HG03103 (cell line): Measurements from ENCODE around the gene FAM72B.
"Not testable (repeated sequence)": the region's sequence is repeated elsewhere in the genome, so short reads cannot be mapped to it uniquely, and the experiment has no call there.

Source experiments
- ATAC-seq: cut with Tn5 transposase; IDR thresholded peaks from one replicate; pipeline ENCODE4 v1.9.1; 2021; ENCODE audit warnings: low read depth; ENCODE audit not compliant: unreplicated experiment

Gene FAM72B

GRCh38 chr1:121200985-121201981 is 17.1 kb upstream of the FAM72B start:
- ATAC-seq: not testable (repeated sequence)

DNA sequence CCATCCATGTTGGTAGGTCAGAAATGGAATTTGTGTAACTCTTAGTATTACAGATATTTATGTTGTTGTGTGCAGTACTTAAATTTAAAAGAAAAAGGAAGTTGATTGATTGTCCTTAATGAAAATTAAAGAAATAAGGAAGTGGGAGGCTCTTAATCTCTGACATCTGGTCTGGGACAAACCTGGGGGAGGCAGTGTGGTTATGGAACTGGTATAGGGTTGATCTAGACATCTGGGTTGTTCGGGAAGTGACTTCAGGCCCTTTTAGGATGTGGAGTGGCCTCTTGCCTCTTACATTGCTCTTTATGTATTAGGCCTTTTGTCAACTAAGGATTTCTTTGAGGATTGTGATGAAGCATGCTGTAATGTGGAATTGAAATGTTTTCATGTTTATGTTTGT is 16.1 kb upstream of the FAM72B start:
- not testable (repeated sequence) for ATAC-seq

GRCh38 chr1:121199763-121200162 is 15.6 kb upstream of the FAM72B start:
- ATAC-seq: not testable (repeated sequence)

- ATAC-seq: not testable (repeated sequence)
Measured at GRCh38 chr1:121197095-121197882, 13.1 kb upstream of the FAM72B start.

GRCh38 chr1:121192512-121192911 is 8.4 kb upstream of the FAM72B start:
- ATAC-seq: not testable (repeated sequence)

DNA sequence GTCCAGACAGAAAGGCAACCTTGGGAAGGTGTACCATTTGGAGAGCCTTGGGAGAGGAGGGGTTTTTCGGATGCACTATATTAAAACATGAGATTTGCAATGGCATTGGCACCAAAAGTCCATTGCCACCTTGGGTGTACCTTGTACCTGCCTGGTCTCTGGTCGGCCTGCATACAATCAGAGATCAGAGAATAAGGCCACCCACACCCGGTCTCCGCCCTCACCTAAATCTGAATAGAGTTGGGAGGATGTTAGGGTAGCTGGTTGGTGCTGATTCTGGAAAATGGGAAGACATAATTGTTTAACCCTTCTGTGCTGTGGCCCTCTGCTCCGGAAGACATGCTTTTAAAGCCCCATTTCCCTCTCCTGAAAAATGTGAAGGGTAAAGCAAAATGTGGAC is 3.8 kb upstream of the FAM72B start:
- ATAC-seq: not testable (repeated sequence)

DNA sequence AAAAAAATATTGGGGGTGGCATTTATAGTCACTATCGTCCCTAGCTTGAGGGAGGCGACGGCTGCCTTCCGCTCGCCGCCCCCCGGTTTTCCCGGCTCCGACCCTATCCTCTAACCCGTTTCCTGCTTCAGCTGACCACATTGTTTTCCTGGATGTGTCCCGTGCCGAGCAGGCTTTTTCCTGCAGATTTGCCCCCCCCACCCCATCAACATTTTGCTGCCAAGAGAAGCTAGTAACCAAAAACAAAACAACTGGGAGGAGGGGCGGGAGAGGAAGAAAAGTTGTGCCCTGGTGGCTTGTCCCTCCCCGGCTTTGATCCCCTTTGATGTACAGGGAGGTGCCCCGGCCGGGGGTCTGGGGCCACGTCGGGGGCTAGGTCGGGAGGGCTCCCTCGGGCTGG is 2.1 kb upstream of the FAM72B start:
- not testable (repeated sequence) for ATAC-seq

DNA sequence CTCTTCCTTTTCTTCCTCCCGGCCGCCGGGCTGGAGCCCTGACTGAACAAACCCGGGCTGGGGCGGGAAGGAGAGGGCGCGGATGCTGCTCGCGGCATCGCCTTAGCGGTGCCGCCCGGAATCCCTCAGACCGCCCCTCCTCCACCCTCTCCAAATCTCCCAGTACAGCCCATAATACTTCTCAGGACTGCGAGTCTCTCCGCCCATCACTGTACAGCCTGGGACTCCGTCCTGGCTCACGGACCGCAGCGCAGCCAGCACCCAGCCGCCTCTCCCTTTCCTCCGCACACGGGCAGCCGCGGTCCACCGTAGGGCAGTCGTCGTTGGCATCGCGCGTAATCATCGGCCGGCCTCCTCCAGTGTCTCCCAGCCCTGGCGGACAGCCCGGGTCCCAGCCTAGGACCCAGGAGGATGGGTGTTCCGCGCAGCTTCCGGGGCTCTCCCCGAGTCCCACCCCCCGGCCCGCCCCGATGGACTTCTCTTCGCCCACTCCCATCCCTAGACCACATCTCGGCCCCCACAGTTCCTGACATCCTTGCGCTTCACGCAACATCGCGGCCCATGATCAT is 1.1 kb upstream of the FAM72B start:
- not testable (repeated sequence) for ATAC-seq

GRCh38 chr1:121183867-121184266 is 273 bp downstream of the FAM72B start:
- not testable (repeated sequence) for ATAC-seq

DNA sequence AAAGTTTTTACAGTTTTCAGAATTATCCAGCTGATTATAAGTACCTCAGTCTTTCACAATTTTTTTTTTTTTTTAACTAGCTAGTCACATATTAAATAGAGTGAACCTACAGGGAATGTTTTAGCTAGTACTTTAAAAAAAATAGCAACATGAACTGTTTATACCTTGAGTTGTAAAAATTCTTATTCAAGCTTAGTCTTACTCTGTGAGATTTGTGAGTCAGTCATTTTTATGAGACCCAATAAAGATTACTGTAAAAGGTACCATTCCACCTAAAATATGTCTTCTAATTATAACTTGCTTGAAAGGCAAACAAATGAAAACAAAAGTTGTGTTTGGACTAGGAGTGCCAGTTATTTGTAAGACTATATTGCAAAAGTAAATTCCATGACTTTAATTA is 5.9 kb downstream of the FAM72B start:
- ATAC-seq: not testable (repeated sequence)

DNA sequence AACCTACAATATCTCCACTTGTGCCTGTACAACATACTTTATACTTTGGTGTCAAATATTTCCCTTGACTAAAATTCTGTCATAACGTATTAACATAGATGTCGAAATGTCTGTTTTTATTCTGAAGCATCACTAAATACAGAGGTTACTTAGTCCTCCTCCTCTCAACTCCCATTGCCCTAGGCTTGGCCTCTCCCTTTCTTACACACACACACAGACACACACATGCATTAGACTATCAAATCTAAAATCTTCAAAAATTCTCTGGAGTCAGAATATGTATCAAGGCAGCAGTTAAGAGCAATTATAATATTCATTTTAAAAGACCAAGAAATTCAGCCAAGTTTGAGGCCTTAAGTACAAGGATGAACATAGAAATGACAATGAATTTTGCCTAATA is 7.5 kb downstream of the FAM72B start:
- not testable (repeated sequence) for ATAC-seq

GRCh38 chr1:121168152-121168668 is 15.9 kb downstream of the FAM72B start:
- not testable (repeated sequence) for ATAC-seq

- ATAC-seq: not testable (repeated sequence)
Measured at GRCh38 chr1:121167225-121167738, 16.9 kb downstream of the FAM72B start.

GRCh38 chr1:121165296-121165695 is 18.8 kb downstream of the FAM72B start:
- not testable (repeated sequence) for ATAC-seq

DNA sequence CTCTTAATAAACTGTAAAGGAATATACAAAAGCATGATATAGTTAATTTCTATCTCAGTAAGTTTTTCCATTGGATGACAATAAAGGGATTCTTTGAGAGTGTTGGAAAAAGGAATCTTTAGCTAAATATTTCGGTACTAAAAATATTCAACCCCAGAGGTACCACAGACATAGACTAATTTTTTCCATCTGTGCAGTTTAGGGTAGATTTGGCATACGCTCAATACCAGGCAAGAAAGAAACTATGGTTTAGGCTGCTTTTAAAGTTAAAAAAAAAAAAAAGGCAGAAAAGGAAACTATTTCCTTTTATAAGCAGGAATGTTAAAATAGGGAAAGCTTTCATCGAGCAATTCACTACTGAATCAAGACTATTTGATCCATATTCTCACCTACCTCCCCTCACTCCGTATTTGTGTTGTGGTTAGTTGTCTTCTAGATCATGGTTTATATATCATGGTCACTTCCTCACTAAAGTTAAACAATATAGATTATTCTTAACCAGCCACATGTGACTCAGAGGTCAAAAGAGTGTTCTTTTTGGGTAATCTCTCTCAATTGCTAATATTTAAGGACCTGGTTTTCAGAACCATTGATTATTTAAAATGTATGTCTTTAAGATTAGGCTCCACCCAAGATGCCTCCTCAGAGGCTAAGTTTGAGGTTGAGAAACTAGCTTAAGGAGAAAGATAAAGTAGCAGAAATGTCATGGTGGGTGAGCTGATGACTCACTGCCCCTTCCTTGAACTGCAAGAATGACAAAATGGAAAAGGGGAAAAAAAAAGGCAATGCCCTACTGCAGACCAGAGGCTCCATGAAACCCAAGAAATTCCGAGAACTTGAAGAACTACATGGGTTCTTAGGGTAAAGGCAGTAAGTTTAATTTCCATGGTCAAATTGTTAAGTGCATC is 20.0 kb downstream of the FAM72B start:
- ATAC-seq: not testable (repeated sequence)

DNA sequence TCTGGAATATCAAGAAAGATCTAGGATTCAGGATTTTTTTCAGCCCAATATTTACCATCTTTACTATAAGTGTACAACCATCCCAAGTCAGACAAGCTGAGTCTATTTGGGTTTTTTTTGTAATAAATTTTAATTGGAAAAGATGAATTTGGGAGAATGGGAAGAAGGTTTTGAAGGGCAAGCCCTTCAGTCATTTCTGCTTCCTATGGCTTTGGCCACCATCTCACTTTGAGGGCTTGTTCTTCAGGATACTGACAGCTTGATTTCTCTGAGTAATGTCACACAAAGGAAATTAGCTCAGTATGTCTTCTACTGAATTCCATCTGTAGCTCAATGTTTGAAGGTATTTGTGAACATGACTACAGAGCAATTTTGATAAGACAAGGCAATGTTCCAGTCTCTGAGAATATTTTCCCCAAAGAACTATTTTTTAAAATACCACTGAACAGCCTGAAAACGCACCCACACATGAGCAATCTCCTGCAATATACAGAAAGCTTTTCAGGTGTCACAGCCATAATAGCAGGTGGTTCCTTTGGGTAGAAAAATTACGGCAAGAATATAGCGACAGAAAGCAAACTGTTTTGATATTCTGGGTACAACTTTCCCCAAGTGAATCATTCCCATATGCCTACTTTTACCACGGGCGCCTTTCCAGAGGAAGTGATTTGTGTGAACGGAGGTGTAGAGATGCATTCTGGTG is 22.8 kb downstream of the FAM72B start:
- not testable (repeated sequence) for ATAC-seq

- ATAC-seq: not testable (repeated sequence)
Measured at GRCh38 chr1:121160118-121160517, 24.0 kb downstream of the FAM72B start.

DNA sequence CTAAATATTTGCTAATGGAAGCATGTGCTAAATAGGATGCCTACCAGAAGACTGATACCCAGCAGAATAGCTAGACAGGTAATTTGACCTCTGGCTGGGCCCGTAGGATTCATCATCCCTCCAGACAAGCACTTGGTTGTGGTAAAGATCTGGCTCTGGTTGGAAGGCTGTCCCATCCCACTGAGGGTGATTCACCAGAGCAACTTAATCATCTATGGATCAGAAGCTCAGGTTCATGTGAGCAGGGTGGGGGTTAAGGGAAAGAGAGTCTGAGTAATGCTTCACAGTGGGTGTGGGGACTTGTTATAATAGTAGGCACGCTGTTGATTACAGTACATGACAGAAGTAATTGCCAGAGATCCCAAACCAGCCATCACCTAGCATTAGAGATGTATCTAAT is 26.5 kb downstream of the FAM72B start:
- not testable (repeated sequence) for ATAC-seq
